Measurements from ENCODE around the gene XNDC1N. TPM values are rescaled to one million over a fixed set of nuclear protein-coding genes. Genes with fewer than 3 reads are reported as not detected.

XNDC1N gene
- total RNA-seq, result 10 to 100 TPM in 1 of 8 experiments, 1 to 10 TPM in 7; 4.6 to 11.5 (median 7.1) TPM

- 0 to 6% (median 0%) methylated on average over 1 to 14 of the region's 40 CpGs; no CpG with 5 or more reads in 1 of the 10 experiments for WGBS, 10 experiments
- peak within 1 kb of the TSS; percentile 76 to 97 for H3K27ac ChIP-seq
- ATAC-seq (replicated peaks in 6 of 8), result peak; percentile 90 to 95 (median 93)
- H3K4me1 ChIP-seq (replicated peaks in 1 of 2), result peaks cover 8 to 10% of the 10 kb centered on the region in 2 donors
- in situ Hi-C loops (cut with MboI; ENCODE audit: low pct_unique_long_range_greater_than_20kb in 2 of 9, low sequenced_read_pairs in 9 of 9, unreplicated experiment in 9 of 9), result no loop called here
- H3K4me3 ChIP-seq, result peak within 1 kb of the TSS; percentile 56 to 97 (median 83)
Measured at GRCh38 chr11:71927820-71928736, at the start of gene XNDC1N. Gene XNDC1N, minus strand, starts transcription at chr11:71928594. Its CDS starts 5,241 bp downstream, at chr11:71923353.

GRCh38 chr11:71977743-71978418 lies 49.5 kb upstream of the XNDC1N start:
- no peaks in the 10 kb centered on the region for H3K4me1 ChIP-seq (replicated peaks in 1 of 2)
- H3K4me3 ChIP-seq, result no peak overlapping the region
- no peak overlapping the region for H3K27ac ChIP-seq
- in situ Hi-C loops (cut with MboI; ENCODE audit: low pct_unique_long_range_greater_than_20kb in 2 of 9, low sequenced_read_pairs in 9 of 9, unreplicated experiment in 9 of 9), result no loop called here
- 16 to 75% (median 59%) methylated on average over 2 to 7 of the region's 7 CpGs for WGBS, 10 experiments
- peak in 3 of 8 experiments; percentile 75 to 84 (median 77) for ATAC-seq (replicated peaks in 6 of 8)

- Histone ChIP-seq H3K4me1 (replicated peaks in 1 of 2) (no peaks in the 10 kb centered on the region), H3K4me3 (no peak overlapping the region), H3K27ac (no peak overlapping the region)
- in situ Hi-C loops (cut with MboI; ENCODE audit: low pct_unique_long_range_greater_than_20kb in 2 of 9, low sequenced_read_pairs in 9 of 9, unreplicated experiment in 9 of 9), result no loop called here
- ATAC-seq (replicated peaks in 6 of 8), result no peak
- WGBS, 10 experiments, result 60 to 100% (median 80%) methylated on average over 1 of the region's 1 CpG; no CpG with 5 or more reads in 5 of the 10 experiments
Measured at GRCh38 chr11:71977090-71977489, 48.7 kb upstream of the XNDC1N start.

GRCh38 chr11:71976551-71976950 lies 48.2 kb upstream of the XNDC1N start:
- ATAC-seq (replicated peaks in 6 of 8), result no peak
- in situ Hi-C loops (cut with MboI; ENCODE audit: low pct_unique_long_range_greater_than_20kb in 2 of 9, low sequenced_read_pairs in 9 of 9, unreplicated experiment in 9 of 9), result no loop called here
- 100% methylated on average over 1 to 3 of the region's 5 CpGs; no CpG with 5 or more reads in 7 of the 10 experiments for WGBS, 10 experiments
- Histone ChIP-seq H3K27ac (no peak overlapping the region), H3K4me1 (replicated peaks in 1 of 2) (no peaks in the 10 kb centered on the region), H3K4me3 (no peak overlapping the region)

- peak in 2 of 8 experiments; percentile 70 to 75 for ATAC-seq (replicated peaks in 6 of 8)
- in situ Hi-C loops (cut with MboI; ENCODE audit: low pct_unique_long_range_greater_than_20kb in 2 of 9, low sequenced_read_pairs in 9 of 9, unreplicated experiment in 9 of 9), result no loop called here
- H3K4me3 ChIP-seq, result no peak overlapping the region
- H3K27ac ChIP-seq, result no peak overlapping the region
- no peaks in the 10 kb centered on the region for H3K4me1 ChIP-seq (replicated peaks in 1 of 2)
- WGBS, 10 experiments, result 75 to 100% (median 100%) methylated on average over 1 to 2 of the region's 2 CpGs; no CpG with 5 or more reads in 1 of the 10 experiments
Measured at GRCh38 chr11:71971680-71972079, 43.3 kb upstream of the XNDC1N start.

GRCh38 chr11:71964641-71965040 lies 36.2 kb upstream of the XNDC1N start:
- 80 to 100% (median 100%) methylated on average over 1 to 4 of the region's 4 CpGs; no CpG with 5 or more reads in 5 of the 10 experiments for WGBS, 10 experiments
- no peak overlapping the region for H3K4me3 ChIP-seq
- in situ Hi-C loops (cut with MboI; ENCODE audit: low pct_unique_long_range_greater_than_20kb in 2 of 9, low sequenced_read_pairs in 9 of 9, unreplicated experiment in 9 of 9), result no loop called here
- H3K27ac ChIP-seq, result no peak overlapping the region
- no peaks in the 10 kb centered on the region for H3K4me1 ChIP-seq (replicated peaks in 1 of 2)
- ATAC-seq (replicated peaks in 6 of 8), result no peak

GRCh38 chr11:71963468-71963867 lies 35.1 kb upstream of the XNDC1N start:
- in situ Hi-C loops (cut with MboI; ENCODE audit: low pct_unique_long_range_greater_than_20kb in 2 of 9, low sequenced_read_pairs in 9 of 9, unreplicated experiment in 9 of 9), result no loop called here
- WGBS, 10 experiments, result 80 to 100% (median 97%) methylated on average over 1 to 8 of the region's 8 CpGs
- no peak overlapping the region for H3K4me3 ChIP-seq
- no peak for ATAC-seq (replicated peaks in 6 of 8)
- no peak overlapping the region for H3K27ac ChIP-seq
- H3K4me1 ChIP-seq (replicated peaks in 1 of 2), result no peaks in the 10 kb centered on the region

- in situ Hi-C loops (cut with MboI; ENCODE audit: low pct_unique_long_range_greater_than_20kb in 2 of 9, low sequenced_read_pairs in 9 of 9, unreplicated experiment in 9 of 9), result no loop called here
- peak in 2 of 8 experiments; percentile 23 to 34 for ATAC-seq (replicated peaks in 6 of 8)
- no peak overlapping the region for H3K4me3 ChIP-seq
- no peaks in the 10 kb centered on the region for H3K4me1 ChIP-seq (replicated peaks in 1 of 2)
- WGBS, 10 experiments, result 0 to 100% (median 85%) methylated on average over 1 to 2 of the region's 2 CpGs; no CpG with 5 or more reads in 1 of the 10 experiments
- no peak overlapping the region for H3K27ac ChIP-seq
Measured at GRCh38 chr11:71962428-71963038, 34.1 kb upstream of the XNDC1N start.

GRCh38 chr11:71955898-71956456 lies 27.6 kb upstream of the XNDC1N start:
- 63 to 100% (median 93%) methylated on average over 2 to 3 of the region's 3 CpGs; no CpG with 5 or more reads in 6 of the 10 experiments for WGBS, 10 experiments
- in situ Hi-C loops (cut with MboI; ENCODE audit: low pct_unique_long_range_greater_than_20kb in 2 of 9, low sequenced_read_pairs in 9 of 9, unreplicated experiment in 9 of 9), result no loop called here
- no peak overlapping the region for H3K27ac ChIP-seq
- no peaks in the 10 kb centered on the region for H3K4me1 ChIP-seq (replicated peaks in 1 of 2)
- no peak overlapping the region for H3K4me3 ChIP-seq
- no peak for ATAC-seq (replicated peaks in 6 of 8)

GRCh38 chr11:71951741-71952310 lies 23.4 kb upstream of the XNDC1N start:
- Histone ChIP-seq H3K4me1 (replicated peaks in 1 of 2) (peaks cover 0 to 8% of the 10 kb centered on the region in 2 donors), H3K4me3 (no peak overlapping the region), H3K27ac (no peak overlapping the region)
- peak in 1 of 8 experiments; percentile 29 for ATAC-seq (replicated peaks in 6 of 8)
- in situ Hi-C loops (cut with MboI; ENCODE audit: low pct_unique_long_range_greater_than_20kb in 2 of 9, low sequenced_read_pairs in 9 of 9, unreplicated experiment in 9 of 9), result no loop called here
- 68 to 100% (median 92%) methylated on average over 1 to 4 of the region's 4 CpGs for WGBS, 10 experiments

- Histone ChIP-seq H3K4me3 (no peak overlapping the region), H3K4me1 (replicated peaks in 1 of 2) (peaks cover 0 to 8% of the 10 kb centered on the region in 2 donors), H3K27ac (no peak overlapping the region)
- ATAC-seq (replicated peaks in 6 of 8), result no peak
- in situ Hi-C loops (cut with MboI; ENCODE audit: low pct_unique_long_range_greater_than_20kb in 2 of 9, low sequenced_read_pairs in 9 of 9, unreplicated experiment in 9 of 9), result no loop called here
- 90 to 100% (median 96%) methylated on average over 2 to 5 of the region's 6 CpGs; no CpG with 5 or more reads in 6 of the 10 experiments for WGBS, 10 experiments
Measured at GRCh38 chr11:71949034-71949433, 20.6 kb upstream of the XNDC1N start.

- H3K27ac ChIP-seq, result no peak overlapping the region
- ATAC-seq (replicated peaks in 6 of 8), result no peak
- in situ Hi-C loops (cut with MboI; ENCODE audit: low pct_unique_long_range_greater_than_20kb in 2 of 9, low sequenced_read_pairs in 9 of 9, unreplicated experiment in 9 of 9), result no loop called here
- H3K4me3 ChIP-seq, result no peak overlapping the region
- 71 to 100% (median 90%) methylated on average over 1 to 7 of the region's 7 CpGs; no CpG with 5 or more reads in 1 of the 10 experiments for WGBS, 10 experiments
- H3K4me1 ChIP-seq (replicated peaks in 1 of 2), result peaks cover 0 to 8% of the 10 kb centered on the region in 2 donors
Measured at GRCh38 chr11:71948314-71949027, 20.1 kb upstream of the XNDC1N start.

Data from motor neuron (in vitro differentiated cells).